Measurements from ENCODE around the gene NKX6-2. TPM values are rescaled to one million over a fixed set of nuclear protein-coding genes. Genes with fewer than 3 reads are reported as not detected.

The NKX6-2 gene
- total and polyA plus RNA-seq, 4 donors, result 0.06 to 0.11 TPM; not detected in 2

DNA sequence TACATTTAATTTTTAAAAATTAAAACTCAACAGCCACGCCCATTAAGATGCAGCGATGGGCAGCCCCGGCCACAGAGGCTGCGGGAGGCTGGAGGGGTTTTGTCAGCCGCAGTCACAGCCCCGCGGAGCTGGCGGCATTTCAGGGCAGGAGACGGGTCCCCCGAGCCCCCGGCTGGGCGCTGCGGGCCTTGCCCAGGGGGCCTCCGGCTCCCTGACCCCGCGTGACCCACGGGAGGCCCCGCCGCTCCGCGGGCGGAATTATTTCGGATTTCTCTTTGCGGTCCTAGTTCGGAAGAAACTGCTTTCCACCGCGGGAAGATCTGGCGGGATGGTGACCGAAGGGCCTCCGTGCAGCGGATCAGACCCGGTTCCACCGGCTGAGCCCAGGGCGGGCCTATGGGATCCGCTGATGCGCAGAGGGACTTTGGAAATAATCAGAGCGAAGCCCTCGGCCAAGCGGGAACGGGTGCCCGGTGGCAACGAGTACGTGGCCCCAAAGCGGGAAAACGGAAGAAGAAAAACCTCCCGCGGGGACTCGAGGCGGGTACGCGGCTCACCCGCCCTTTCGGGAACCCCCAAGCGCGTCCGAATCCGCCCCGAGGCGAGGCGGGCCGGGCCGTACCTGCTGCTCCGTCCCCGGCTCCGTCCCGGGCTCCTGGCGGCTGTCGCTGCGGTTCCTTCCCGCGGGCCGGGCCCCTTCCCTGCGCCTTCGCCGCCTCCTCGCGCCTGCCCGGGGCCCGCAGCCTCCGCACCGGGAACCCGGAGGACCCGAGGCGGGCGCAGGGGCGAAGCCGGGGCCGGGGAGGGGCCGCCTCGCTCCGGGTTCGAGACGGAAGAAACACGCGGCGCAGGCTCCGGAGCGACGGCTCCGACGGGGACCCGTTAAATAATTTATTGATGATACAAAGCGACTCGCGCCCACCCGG, 1.7 kb downstream of the NKX6-2 start:
- TF ChIP-seq, protein P1, sequence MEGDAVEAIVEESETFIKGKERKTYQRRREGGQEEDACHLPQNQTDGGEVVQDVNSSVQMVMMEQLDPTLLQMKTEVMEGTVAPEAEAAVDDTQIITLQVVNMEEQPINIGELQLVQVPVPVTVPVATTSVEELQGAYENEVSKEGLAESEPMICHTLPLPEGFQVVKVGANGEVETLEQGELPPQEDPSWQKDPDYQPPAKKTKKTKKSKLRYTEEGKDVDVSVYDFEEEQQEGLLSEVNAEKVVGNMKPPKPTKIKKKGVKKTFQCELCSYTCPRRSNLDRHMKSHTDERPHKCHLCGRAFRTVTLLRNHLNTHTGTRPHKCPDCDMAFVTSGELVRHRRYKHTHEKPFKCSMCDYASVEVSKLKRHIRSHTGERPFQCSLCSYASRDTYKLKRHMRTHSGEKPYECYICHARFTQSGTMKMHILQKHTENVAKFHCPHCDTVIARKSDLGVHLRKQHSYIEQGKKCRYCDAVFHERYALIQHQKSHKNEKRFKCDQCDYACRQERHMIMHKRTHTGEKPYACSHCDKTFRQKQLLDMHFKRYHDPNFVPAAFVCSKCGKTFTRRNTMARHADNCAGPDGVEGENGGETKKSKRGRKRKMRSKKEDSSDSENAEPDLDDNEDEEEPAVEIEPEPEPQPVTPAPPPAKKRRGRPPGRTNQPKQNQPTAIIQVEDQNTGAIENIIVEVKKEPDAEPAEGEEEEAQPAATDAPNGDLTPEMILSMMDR (IDR thresholded peaks at IDR 0.05; ENCODE audit: control extremely low read depth, extremely low read depth), result no peak
- DNase-seq (no peak), ATAC-seq (ENCODE audit: insufficient read depth, low FRiP score) (no peak)
- peaks cover 0 to 14% (median 0%) of the 10 kb centered on the region in 4 donors for H3K9me3 ChIP-seq (ENCODE audit: control insufficient read depth in 4 of 4, insufficient read depth in 3 of 4, low read length in 3 of 4)
- H3K4me1 ChIP-seq (ENCODE audit: control insufficient read depth in 5 of 5, insufficient read depth in 5 of 5, low read length in 5 of 5), result peaks cover 0 to 13% (median 0%) of the 10 kb centered on the region in 5 donors
- H3K9ac ChIP-seq (ENCODE audit: insufficient read depth in 1 of 2, low read length in 2 of 2), result no peak overlapping the region
- no peak overlapping the region for H3K27ac ChIP-seq (ENCODE audit: low read depth in 1 of 2, low read length in 1 of 2)
- H3K36me3 ChIP-seq (ENCODE audit: control insufficient read depth in 4 of 4, insufficient read depth in 4 of 4, low read length in 4 of 4), result peaks cover 0 to 26% (median 5%) of the 10 kb centered on the region in 4 donors
- H3K4me3 ChIP-seq, result no peak overlapping the region
- H3K27me3 ChIP-seq (ENCODE audit: control insufficient read depth in 3 of 3, insufficient read depth in 3 of 3, low read length in 2 of 3), result peaks cover 19 to 48% (median 26%) of the 10 kb centered on the region in 3 donors
- WGBS, 2 donors, result 14 to 18% methylated on average over 92 to 106 of the region's 106 CpGs

DNA sequence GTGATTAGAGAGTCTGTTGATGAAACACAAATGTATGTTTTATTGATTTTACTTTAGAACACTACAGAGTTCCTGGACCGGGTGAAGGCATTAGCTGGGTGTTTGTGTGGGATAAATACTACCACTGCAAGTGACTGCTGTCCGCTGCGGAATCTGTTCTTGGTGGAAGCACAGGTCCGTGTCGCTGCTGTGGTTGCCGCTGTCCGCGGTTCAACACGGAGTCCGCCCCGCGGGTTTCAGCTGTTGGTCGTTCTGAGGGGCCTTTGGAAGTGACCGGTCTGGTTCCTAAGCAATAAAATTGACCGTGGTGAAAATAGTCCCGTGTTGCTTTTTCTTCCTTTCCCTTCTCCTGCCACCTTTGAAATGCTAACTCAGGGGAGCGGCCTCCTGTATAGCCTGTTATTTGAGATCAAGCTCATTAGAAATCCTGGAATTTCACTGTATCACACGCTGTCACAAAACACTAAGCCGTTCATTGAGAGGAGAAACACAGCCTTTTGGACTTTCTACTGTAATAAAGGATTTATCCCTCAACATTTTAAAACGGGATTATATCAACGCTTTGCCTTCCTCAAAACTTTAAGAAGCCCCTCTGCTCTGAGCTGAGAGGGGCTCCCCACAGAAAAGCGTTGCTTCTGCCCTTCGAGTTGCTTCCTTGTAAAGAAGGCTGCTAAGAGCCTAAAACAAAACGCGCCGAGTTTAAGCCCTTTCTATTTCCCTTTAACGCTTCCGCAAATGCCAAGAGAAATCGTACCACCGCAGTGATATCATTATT, 2.6 kb downstream of the NKX6-2 start:
- H3K9ac ChIP-seq (ENCODE audit: insufficient read depth in 1 of 2, low read length in 2 of 2), result no peak overlapping the region
- no peak overlapping the region for H3K27ac ChIP-seq (ENCODE audit: low read depth in 1 of 2, low read length in 1 of 2)
- H3K4me1 ChIP-seq (ENCODE audit: control insufficient read depth in 5 of 5, insufficient read depth in 5 of 5, low read length in 5 of 5), result peaks cover 0 to 13% (median 0%) of the 10 kb centered on the region in 5 donors
- H3K4me3 ChIP-seq, result no peak overlapping the region
- H3K27me3 ChIP-seq (ENCODE audit: control insufficient read depth in 3 of 3, insufficient read depth in 3 of 3, low read length in 2 of 3), result peaks cover 19 to 41% (median 21%) of the 10 kb centered on the region in 3 donors
- ATAC-seq (ENCODE audit: insufficient read depth, low FRiP score), result no peak
- no peak for DNase-seq
- 85 to 90% methylated on average over 30 of the region's 30 CpGs for WGBS, 2 donors
- TF ChIP-seq, protein P1 (IDR thresholded peaks at IDR 0.05; ENCODE audit: control extremely low read depth, extremely low read depth), result no peak
- peaks cover 0 to 15% (median 0%) of the 10 kb centered on the region in 4 donors for H3K9me3 ChIP-seq (ENCODE audit: control insufficient read depth in 4 of 4, insufficient read depth in 3 of 4, low read length in 3 of 4)
- peaks cover 0 to 33% (median 5%) of the 10 kb centered on the region in 4 donors for H3K36me3 ChIP-seq (ENCODE audit: control insufficient read depth in 4 of 4, insufficient read depth in 4 of 4, low read length in 4 of 4)

DNA sequence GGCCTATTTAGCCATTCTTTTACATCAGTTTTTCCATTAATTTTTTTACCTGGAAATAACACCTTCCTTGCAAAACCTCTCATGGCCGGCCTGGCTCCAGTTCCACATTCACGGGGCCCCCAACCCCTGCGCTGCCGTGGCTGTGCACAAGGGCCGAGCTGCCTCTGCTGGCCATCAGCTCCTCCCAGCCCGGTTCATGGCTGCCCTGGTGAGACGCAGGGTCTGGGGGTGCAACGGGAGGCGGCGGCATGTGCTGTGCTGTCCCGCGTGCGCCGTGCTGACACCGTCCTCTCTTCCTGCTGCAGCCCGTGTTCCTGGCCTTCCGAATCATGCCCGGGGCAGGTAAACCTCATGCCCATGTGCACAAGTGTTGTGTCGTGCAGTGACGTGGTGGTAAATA, 4.4 kb downstream of the NKX6-2 start:
- Histone ChIP-seq H3K4me1 (ENCODE audit: control insufficient read depth in 5 of 5, insufficient read depth in 5 of 5, low read length in 5 of 5) (peaks cover 0 to 8% (median 0%) of the 10 kb centered on the region in 5 donors), H3K27me3 (ENCODE audit: control insufficient read depth in 3 of 3, insufficient read depth in 3 of 3, low read length in 2 of 3) (peaks cover 19 to 24% (median 21%) of the 10 kb centered on the region in 3 donors), H3K9ac (ENCODE audit: insufficient read depth in 1 of 2, low read length in 2 of 2) (no peak overlapping the region), H3K36me3 (ENCODE audit: control insufficient read depth in 4 of 4, insufficient read depth in 4 of 4, low read length in 4 of 4) (peaks cover 0 to 43% (median 5%) of the 10 kb centered on the region in 4 donors), H3K27ac (ENCODE audit: low read depth in 1 of 2, low read length in 1 of 2) (no peak overlapping the region), H3K4me3 (no peak overlapping the region), H3K9me3 (ENCODE audit: control insufficient read depth in 4 of 4, insufficient read depth in 3 of 4, low read length in 3 of 4) (peaks cover 0 to 15% (median 0%) of the 10 kb centered on the region in 4 donors)
- no peak for DNase-seq
- 96 to 97% methylated on average over 20 of the region's 20 CpGs for WGBS, 2 donors
- no peak for ATAC-seq (ENCODE audit: insufficient read depth, low FRiP score)
- TF ChIP-seq, protein P1 (IDR thresholded peaks at IDR 0.05; ENCODE audit: control extremely low read depth, extremely low read depth), result no peak

All from lung (tissue), 12 donors.